ENCODE results near the gene ALDOB. TPM values are rescaled to one million over a fixed set of nuclear protein-coding genes. Genes with fewer than 3 reads are reported as not detected.
A peak's percentile ranks its signal among the peaks of the same experiment; 100 is the strongest.

Gene ALDOB
- total and polyA plus RNA-seq, 4 donors, result 527 to 2,132 (median 1,808) TPM

DNA sequence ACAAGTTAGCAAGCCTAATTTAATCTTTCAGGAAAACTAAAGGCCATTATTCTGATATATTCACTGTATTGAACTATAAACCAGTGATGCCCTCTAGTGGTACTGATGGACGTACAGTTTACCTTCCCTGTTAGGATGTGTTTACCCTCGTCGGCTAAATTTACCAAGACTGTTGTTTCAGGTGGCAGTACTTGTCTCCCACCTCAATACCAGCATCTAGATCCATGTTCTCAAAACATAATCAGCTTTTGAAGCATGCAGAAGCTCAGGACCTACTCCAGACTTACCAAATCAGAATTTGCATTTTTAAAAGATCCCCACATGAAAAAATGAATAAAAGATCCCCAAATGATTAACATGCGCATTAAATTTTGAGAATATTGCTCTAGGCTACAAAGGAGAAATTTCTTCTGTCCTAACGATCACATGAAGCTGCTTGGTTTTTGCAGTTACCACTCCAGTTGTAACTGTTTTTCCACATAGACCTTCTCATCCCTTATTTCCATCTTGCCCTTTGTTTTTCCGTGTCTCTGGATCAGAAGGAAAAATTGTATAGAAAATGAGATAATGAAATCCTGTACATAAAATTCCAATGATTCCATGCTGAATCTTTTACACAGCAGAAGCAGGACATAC lies 47.6 kb downstream of the ALDOB start:
- 47% methylated on average over 6 of the region's 6 CpGs for WGBS
- DNase-seq (ENCODE audit: low spot score), result no peak
- peak overlapping the region; percentile 54 to 57 for H3K27ac ChIP-seq (ENCODE audit: low read depth in 1 of 2, low read length in 2 of 2)

More for the DNA sequence above, 47.6 kb downstream of the ALDOB start:
- Histone ChIP-seq H3K4me1 (ENCODE audit: control insufficient read depth in 4 of 4, insufficient read depth in 4 of 4, low read length in 3 of 4) (peaks cover 0 to 19% (median 14%) of the 10 kb centered on the region in 4 donors), H3K4me3 (ENCODE audit: low read depth in 1 of 3, low read length in 3 of 3) (no peak overlapping the region), H3K9ac (ENCODE audit: low read depth in 1 of 2, low read length in 2 of 2) (peak overlapping the region in 1 of 2 donors; percentile 56), H3K27me3 (ENCODE audit: control insufficient read depth in 4 of 4, insufficient read depth in 4 of 4, low read length in 3 of 4) (no peaks in the 10 kb centered on the region), H3K36me3 (ENCODE audit: control insufficient read depth in 4 of 4, insufficient read depth in 3 of 4, low read depth in 1 of 4, low read length in 3 of 4) (peaks cover 0 to 23% (median 20%) of the 10 kb centered on the region in 4 donors), H3K9me3 (ENCODE audit: control insufficient read depth in 4 of 4, low read length in 3 of 4) (peaks cover 0 to 2% (median 0%) of the 10 kb centered on the region in 4 donors)
- TF ChIP-seq FOXA1 (IDR thresholded peaks at IDR 0.05) (no peak), EGR1 (IDR thresholded peaks at IDR 0.05; ENCODE audit: low read depth in 2 of 2) (no peak), CTCF (IDR thresholded peaks at IDR 0.05; ENCODE audit: low read depth, low read length, missing input control) (peak; percentile 68), RXRA (IDR thresholded peaks at IDR 0.05) (peak in 1 of 2 donors; percentile 21), RAD21 (IDR thresholded peaks at IDR 0.05) (peak; percentile 79 to 84), TAF1 (conservative IDR thresholded peaks at IDR 0.05) (no peak), HNF4A (conservative IDR thresholded peaks at IDR 0.05) (peak in 1 of 2 donors; percentile 39), YY1 (IDR thresholded peaks at IDR 0.05) (peak; percentile 4), JUND (IDR thresholded peaks at IDR 0.05) (no peak), HNF4G (IDR thresholded peaks at IDR 0.05) (no peak), ATF3 (IDR thresholded peaks at IDR 0.05) (no peak), FOXA2 (IDR thresholded peaks at IDR 0.05) (peak; percentile 36), REST (IDR thresholded peaks at IDR 0.05) (no peak), GABPA (IDR thresholded peaks at IDR 0.05 in 1 of 2, conservative IDR thresholded peaks at IDR 0.05 in 1 of 2) (no peak), NR2F2 (IDR thresholded peaks at IDR 0.05) (no peak)
- TF ChIP-seq, protein P1, sequence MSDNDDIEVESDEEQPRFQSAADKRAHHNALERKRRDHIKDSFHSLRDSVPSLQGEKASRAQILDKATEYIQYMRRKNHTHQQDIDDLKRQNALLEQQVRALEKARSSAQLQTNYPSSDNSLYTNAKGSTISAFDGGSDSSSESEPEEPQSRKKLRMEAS (IDR thresholded peaks at IDR 0.05), result no peak
- TF ChIP-seq, protein P2, sequence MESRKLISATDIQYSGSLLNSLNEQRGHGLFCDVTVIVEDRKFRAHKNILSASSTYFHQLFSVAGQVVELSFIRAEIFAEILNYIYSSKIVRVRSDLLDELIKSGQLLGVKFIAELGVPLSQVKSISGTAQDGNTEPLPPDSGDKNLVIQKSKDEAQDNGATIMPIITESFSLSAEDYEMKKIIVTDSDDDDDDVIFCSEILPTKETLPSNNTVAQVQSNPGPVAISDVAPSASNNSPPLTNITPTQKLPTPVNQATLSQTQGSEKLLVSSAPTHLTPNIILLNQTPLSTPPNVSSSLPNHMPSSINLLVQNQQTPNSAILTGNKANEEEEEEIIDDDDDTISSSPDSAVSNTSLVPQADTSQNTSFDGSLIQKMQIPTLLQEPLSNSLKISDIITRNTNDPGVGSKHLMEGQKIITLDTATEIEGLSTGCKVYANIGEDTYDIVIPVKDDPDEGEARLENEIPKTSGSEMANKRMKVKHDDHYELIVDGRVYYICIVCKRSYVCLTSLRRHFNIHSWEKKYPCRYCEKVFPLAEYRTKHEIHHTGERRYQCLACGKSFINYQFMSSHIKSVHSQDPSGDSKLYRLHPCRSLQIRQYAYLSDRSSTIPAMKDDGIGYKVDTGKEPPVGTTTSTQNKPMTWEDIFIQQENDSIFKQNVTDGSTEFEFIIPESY (IDR thresholded peaks at IDR 0.05), result no peak
